Measurements from ENCODE around the gene PARVB.

Gene PARVB

DNA sequence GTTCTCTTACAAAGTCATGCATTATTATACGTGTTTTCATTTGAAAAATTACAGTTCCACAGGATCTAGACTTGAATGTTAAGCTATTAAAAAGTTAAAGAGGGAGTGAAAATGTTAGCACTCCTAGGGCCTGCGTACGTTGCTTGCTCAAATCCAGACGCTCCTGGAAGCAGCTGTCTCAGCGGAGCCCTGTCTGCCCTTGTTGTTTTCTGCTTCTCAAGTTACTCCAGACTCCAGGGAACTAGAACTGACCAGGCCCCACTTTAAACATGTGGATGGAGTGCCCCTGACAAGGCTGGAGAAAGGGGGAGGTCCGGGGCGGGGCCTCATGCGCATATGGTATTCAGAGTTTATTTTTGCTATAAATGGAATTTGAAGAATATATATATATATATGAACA lies 9.6 kb downstream of the PARVB start:
- TF ChIP-seq, protein P1, sequence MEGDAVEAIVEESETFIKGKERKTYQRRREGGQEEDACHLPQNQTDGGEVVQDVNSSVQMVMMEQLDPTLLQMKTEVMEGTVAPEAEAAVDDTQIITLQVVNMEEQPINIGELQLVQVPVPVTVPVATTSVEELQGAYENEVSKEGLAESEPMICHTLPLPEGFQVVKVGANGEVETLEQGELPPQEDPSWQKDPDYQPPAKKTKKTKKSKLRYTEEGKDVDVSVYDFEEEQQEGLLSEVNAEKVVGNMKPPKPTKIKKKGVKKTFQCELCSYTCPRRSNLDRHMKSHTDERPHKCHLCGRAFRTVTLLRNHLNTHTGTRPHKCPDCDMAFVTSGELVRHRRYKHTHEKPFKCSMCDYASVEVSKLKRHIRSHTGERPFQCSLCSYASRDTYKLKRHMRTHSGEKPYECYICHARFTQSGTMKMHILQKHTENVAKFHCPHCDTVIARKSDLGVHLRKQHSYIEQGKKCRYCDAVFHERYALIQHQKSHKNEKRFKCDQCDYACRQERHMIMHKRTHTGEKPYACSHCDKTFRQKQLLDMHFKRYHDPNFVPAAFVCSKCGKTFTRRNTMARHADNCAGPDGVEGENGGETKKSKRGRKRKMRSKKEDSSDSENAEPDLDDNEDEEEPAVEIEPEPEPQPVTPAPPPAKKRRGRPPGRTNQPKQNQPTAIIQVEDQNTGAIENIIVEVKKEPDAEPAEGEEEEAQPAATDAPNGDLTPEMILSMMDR (IDR thresholded peaks at IDR 0.05; ENCODE audit: low read depth, low read length): no peak

DNA sequence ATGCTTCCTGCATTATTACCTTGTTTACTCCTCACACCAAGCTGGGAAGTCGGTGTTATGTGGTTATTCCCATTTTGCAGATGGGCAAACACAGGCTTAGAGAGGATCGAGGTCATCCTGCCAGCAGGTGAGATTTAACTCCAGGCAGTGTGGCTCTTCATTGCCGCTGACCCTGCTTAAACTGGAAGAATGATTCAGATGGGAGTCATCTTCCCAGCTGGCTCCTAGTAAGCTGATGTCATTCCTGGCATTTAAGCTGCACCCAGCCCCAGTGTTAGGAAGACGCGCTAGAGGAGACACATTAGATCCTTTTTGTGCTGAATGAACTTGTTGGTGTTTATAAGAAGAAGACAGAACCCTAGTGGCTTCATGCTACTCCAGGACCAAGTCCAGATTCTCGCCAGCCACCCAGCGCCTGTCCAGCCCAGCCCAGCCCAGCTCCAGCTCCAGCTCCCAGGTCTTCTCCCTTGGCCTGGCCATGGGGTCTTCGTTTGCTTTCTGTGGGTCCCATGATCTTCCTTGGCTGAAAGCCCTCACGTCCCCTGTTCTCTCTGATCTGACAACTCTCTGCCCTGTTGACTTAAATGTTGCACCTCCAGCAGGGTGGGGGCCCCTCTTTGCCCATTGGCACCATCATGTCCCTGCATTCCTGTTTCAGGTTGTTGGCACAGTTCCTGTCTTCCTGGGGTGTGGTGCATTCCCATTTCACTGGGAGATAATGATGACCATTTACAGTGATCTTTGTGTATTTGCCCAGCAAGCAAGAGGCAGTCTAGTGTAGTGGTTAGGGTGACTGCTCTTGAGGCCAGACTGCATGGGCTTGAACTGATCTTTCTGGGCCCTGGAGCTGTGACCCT lies 13.6 kb downstream of the PARVB start:
- TF ChIP-seq, protein P1 (IDR thresholded peaks at IDR 0.05; ENCODE audit: low read depth, low read length): no peak
- H3K4me3 ChIP-seq (ENCODE audit: low read depth, low read length): 0 out of 2 replicates have a peak overlapping the region, but pooled peaks have one; percentile 14

More for the DNA sequence above, 9.6 kb downstream of the PARVB start:
- no peak overlapping the region for H3K4me3 ChIP-seq (ENCODE audit: low read depth, low read length)

DNA sequence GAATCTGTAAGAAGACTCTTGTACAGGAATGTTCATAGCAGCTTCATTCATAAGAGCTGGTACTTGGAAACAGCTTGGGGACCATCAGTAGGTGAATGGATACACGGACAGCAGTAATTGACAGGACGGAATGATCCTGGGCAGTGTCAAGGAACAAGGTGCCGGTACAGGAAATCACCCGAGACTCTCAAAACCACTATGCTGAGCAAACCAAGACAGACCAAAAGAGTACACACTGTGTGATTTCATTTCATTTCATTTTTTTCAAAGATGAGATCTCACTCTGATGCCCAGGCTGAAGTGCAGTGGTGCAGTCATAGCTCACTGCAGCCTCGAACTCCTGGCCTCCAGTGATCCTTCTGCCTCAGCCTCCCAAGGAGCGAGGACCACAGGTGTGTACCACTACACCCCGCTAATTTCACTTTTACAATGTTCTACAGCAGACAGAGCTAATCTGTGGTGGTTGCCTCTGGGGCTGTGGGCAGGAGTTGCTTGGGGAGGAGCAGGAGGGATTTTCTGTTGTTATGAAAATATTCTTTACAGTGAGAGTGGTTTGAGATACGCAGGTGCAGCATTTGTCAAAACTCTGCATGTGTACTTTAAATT lies 15.6 kb downstream of the PARVB start:
- TF ChIP-seq, protein P1 (IDR thresholded peaks at IDR 0.05; ENCODE audit: low read depth, low read length): no peak
- H3K4me3 ChIP-seq (ENCODE audit: low read depth, low read length): no peak overlapping the region

DNA sequence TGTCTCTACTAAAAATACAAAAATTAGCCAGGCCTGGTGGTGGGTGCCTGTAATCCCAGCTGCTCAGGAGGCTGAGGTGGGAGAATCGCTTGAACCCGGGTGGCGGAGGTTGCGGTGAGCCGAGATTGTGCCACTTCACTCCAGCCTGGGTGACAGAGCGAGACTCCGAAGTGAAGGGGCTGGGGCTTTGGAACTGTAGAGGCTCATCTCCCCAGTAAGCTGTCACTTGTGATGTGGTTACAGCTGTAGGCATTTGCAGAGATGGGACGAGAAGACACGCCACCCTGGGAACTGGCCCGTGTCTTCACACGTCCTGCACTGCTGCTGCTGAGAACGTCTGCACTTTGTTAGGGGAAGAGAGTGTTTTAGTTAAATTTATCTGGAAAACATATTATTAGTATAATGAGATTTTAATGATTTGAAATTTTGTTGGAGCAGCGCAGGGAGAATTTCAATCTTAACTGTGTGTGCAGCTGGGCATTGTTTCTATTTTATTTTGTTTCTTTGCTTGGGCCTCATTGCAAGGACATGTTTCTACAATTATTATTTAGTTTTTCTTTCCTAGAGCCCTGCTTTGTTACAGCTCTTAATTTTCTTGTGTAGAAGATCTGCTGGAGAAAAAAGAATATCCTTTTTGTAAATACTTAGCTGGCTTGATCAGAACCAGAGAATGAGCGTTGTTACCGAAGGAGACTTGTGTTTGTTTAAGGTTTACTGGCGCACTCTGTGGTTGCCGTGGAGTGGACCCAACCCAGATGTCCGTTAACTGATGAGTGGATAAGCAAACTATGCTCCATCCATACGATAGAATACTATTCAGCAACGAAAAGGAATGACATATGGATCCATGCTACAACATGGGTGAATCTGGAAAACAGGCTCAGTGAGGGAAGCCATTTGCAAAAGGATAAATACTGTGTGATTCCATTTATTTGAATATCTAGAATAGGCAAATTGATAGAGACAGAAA lies 18.4 kb downstream of the PARVB start:
- H3K4me3 ChIP-seq (ENCODE audit: low read depth, low read length): no peak overlapping the region
- TF ChIP-seq, protein P1 (IDR thresholded peaks at IDR 0.05; ENCODE audit: low read depth, low read length): no peak

DNA sequence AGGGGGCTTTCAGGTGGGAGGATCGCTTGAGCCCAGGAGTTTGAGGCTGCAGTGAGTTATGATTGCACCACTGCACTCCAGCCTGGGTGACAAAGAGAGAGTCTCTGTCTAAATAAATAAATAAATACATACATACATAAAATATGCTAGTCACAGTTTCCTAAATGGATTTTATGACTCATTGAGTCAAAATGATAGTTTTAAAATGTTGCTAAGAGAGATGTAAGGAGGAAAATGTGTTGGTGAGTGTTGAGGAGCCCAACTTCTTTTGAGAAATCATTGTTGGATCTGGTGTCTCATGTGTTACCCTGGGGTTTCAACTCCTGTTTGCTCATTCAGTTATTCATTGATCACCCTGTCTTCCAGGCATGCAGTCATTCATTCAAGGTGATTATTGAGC lies 21.0 kb downstream of the PARVB start:
- TF ChIP-seq, protein P1 (IDR thresholded peaks at IDR 0.05; ENCODE audit: low read depth, low read length): no peak
- no peak overlapping the region for H3K4me3 ChIP-seq (ENCODE audit: low read depth, low read length)

DNA sequence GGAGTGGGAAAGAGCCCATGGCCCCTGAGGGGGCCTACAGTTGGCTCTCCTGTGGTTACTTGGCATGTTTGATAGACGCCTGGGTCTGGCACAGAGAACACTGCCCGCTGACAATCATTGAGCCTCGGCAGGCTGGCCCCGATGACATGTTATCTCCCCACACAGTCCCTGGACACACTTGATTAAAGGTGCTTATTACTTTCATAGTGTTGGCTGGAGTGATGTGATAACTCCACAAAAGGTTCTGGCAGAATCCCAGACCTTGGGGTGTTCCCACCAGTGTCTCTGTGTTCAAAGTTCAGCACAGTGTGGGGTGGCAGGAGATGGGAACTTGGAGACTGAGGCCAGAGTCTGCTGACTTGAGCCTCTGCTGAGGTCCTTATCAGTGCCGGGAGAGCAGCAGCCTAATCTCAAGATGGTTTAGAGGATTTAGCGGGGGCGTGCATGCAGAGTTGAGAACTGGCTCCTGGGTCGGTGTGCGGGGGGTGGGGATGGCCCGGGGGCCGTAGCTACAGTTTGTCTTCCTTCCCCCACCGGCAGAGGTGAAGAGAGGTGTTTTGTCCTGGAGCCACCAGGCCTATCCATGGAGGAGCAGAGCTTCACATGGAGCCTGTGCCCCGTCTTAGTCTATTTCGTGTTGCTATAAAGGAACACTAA lies 22.5 kb downstream of the PARVB start:
- TF ChIP-seq, protein P1 (IDR thresholded peaks at IDR 0.05; ENCODE audit: low read depth, low read length): no peak

More for the DNA sequence above, 22.5 kb downstream of the PARVB start:
- no peak overlapping the region for H3K4me3 ChIP-seq (ENCODE audit: low read depth, low read length)
